ENCODE data around the gene TMEM62.

DNA sequence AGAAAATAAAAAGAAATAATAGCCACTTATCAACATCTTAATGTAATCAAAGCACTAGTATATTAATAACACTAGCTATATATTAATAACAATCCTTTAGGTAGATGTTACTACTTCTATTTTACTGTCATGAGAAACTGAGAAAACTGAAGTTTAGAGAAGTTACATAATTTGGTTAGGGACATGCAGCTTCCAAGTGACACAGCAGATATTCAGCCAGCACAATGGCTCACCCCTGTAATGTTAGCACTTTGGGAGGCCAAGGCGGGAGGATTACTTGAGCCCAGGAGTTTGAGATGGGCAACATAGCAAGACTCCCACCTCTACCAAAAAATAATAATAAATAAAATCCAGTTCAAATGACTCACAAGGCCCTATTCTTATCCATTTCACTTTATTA is 25.6 kb upstream of the TMEM62 start:
- TF ChIP-seq, protein P1, sequence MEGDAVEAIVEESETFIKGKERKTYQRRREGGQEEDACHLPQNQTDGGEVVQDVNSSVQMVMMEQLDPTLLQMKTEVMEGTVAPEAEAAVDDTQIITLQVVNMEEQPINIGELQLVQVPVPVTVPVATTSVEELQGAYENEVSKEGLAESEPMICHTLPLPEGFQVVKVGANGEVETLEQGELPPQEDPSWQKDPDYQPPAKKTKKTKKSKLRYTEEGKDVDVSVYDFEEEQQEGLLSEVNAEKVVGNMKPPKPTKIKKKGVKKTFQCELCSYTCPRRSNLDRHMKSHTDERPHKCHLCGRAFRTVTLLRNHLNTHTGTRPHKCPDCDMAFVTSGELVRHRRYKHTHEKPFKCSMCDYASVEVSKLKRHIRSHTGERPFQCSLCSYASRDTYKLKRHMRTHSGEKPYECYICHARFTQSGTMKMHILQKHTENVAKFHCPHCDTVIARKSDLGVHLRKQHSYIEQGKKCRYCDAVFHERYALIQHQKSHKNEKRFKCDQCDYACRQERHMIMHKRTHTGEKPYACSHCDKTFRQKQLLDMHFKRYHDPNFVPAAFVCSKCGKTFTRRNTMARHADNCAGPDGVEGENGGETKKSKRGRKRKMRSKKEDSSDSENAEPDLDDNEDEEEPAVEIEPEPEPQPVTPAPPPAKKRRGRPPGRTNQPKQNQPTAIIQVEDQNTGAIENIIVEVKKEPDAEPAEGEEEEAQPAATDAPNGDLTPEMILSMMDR (IDR thresholded peaks at IDR 0.05; ENCODE audit: insufficient read depth, low read length): no peak
- no peak for TF ChIP-seq GABPA (IDR thresholded peaks at IDR 0.05; ENCODE audit: low read depth)
- no peak for TF ChIP-seq POLR2AphosphoS5 (IDR thresholded peaks at IDR 0.05; ENCODE audit: low read depth)
